SH-SY5Y (cell line): ENCODE measurements around the gene CEMIP.

Experiments used
- GATA2 ChIP-seq: IDR thresholded peaks from 2 replicates; pipeline ENCODE4 v1.6.1; 2011; ENCODE audit warnings: mild to moderate bottlenecking, low read depth, low read length
- GATA3 ChIP-seq: IDR thresholded peaks from 2 replicates; pipeline ENCODE4 v1.6.1; 2011; ENCODE audit warnings: low read depth, mild to moderate bottlenecking, low read length, moderate library complexity

Gene CEMIP

GRCh38 chr15:80934761-80935221 is 155.6 kb downstream of the CEMIP start:
- TF ChIP-seq GATA3 (no peak), GATA2 (no peak)

DNA sequence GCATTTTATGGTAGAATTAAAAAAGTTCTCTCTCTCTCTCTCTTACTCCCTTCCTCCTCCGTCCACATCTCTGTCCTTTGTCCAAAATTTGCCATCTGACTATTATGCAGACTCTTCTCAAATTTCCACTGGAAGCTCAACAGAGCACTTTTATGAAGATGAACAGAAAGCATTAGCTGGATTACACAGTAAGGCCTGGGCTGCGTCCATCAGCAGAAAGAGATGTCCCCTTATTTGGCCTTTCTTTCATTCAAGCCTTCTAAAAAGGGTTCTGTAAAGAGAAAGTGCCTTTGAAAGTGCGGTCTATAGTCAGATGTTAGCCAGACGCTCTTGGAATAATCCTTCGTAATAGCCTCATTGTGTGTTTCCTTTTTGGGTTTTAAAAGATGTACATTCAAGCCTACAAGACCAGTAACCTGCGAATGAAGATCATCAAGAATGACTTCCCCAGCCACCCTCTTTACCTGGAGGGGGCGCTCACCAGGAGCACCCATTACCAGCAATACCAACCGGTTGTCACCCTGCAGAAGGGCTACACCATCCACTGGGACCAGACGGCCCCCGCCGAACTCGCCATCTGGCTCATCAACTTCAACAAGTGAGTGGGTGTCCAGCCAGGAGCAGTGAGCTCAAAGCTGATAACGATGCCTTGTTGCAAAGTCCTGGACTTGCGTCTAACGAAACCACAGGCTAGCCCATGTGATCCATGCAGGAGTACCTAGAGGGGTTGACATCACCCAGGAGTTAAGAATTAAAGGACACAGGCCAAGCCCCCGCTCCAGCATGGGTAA is 157.3 kb downstream of the CEMIP start:
- TF ChIP-seq GATA2 (no peak), GATA3 (no peak)

GRCh38 chr15:80937718-80938117 is 158.5 kb downstream of the CEMIP start:
- TF ChIP-seq GATA3 (no peak), GATA2 (no peak)

GRCh38 chr15:80939216-80939615 is 160.0 kb downstream of the CEMIP start:
- TF ChIP-seq GATA2 (no peak), GATA3 (no peak)

GRCh38 chr15:80940331-80940730 is 161.2 kb downstream of the CEMIP start:
- TF ChIP-seq GATA3, result no peak
- TF ChIP-seq GATA2, result no peak

DNA sequence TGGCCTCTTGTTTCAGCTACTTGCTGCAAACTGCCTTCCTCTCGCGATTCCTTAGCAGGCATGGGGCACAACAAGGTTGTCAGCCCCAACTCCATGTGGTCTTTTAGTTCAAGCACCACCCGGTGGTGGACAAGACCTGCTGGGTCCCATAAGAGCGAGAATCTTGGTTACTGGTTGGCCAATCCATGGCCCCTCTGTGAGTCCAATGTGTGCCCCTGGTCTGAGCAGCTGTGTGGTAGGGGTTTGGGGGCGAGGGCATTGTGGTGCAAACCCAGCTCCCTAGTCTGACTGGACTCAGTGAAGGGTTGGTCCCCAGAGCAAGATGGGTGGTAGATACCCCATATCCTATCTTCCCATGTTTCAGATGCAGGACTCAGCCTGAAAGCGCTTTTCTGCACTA is 161.7 kb downstream of the CEMIP start:
- TF ChIP-seq GATA3 (no peak), GATA2 (no peak)

GRCh38 chr15:80942266-80942665 is 163.1 kb downstream of the CEMIP start:
- TF ChIP-seq GATA3 (no peak), GATA2 (no peak)

DNA sequence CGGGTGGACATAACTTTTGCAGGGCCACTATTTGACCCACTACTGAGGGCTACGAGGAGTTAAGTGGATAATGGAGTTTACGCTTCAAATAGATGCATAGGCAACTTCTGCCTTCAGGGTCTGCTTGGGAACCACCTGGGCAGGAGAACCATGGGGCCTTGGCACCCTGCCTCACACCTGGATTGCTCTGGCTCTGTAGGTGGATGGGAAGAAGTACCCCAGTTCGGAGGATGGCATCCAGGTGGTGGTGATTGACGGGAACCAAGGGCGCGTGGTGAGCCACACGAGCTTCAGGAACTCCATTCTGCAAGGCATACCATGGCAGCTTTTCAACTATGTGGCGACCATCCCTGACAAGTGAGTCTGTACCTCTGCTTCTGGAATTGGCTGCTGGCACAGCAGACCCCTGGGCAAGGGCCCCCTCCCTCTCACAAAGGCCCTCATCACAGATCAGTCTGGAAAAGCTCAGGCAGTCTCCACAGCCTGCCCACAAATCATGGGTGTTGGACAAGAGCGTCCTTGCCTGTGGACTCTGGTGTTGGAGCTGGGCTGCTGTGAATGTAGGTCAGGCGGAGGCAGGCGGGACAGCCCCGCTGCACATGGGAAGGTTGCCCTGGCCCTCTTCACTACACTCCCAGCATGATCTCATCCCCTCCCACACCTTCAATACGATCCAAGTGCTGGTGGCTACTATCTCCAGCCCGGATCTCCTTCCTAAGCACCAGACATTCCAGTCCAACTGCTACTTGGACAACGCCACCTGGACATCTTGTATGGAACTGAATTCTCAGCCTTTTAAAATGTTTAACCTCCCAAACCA is 163.8 kb downstream of the CEMIP start:
- TF ChIP-seq GATA3, result no peak
- no peak for TF ChIP-seq GATA2

GRCh38 chr15:80944818-80945217 is 165.6 kb downstream of the CEMIP start:
- TF ChIP-seq GATA2, result no peak
- no peak for TF ChIP-seq GATA3

DNA sequence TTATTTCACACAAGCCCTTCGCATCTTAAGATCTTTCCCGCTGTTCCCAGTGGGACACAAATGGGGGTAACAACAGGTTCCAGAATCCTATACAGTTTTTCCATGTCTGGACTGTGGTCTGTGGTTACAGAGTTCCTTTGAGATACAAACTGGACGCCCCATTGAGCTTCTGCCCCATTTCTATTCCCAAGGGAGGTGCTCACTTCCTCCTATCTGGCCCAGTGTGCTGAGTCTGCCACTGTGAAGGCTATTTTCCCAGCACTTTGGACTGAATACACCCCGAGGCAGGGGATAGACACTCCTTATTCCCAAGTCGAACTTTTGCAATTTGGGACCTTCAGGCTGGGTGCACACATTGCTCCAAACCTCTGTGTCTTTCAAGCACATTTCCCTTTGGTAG is 166.4 kb downstream of the CEMIP start:
- no peak for TF ChIP-seq GATA3
- no peak for TF ChIP-seq GATA2

DNA sequence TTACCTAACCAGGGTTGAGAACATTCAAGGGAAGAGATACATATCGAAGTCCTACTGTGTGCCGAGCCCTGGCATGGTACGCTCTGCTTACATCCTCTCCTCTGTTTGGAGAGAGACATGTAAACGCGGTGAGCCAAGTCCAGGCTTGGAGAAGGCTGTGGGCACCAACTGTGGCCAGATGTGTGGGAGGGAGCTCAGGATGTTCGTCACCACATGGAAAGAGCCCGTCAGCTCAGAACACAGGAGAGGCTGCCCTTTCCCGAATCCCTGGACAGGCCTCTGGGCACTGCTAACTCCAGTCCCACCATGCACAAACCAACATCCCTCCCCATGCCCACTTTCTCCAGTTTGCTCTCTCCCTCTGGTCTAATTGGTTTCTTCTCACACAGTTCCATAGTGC is 167.4 kb downstream of the CEMIP start:
- TF ChIP-seq GATA3 (no peak), GATA2 (no peak)

- TF ChIP-seq GATA2 (no peak), GATA3 (no peak)
Measured at GRCh38 chr15:80948651-80949292, 169.6 kb downstream of the CEMIP start.

DNA sequence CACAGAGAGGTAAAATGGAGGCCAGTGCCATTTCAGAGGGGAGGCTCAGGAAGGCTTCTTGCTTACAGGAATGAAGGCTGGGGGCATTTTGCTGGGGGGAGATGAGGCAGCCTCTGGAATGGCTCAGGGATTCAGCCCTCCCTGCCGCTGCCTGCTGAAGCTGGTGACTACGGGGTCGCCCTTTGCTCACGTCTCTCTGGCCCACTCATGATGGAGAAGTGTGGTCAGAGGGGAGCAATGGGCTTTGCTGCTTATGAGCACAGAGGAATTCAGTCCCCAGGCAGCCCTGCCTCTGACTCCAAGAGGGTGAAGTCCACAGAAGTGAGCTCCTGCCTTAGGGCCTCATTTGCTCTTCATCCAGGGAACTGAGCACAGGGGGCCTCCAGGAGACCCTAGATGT is 170.6 kb downstream of the CEMIP start:
- TF ChIP-seq GATA2 (no peak), GATA3 (no peak)
